Glutamatergic neuron (in vitro differentiated cells): Measurements from ENCODE around the gene COL6A5. TPM values are rescaled to one million over a fixed set of nuclear protein-coding genes. Genes with fewer than 3 reads are reported as not detected.
A peak's percentile ranks its signal among the peaks of the same experiment; 100 is the strongest.

ENCODE experiments used
- DNase-seq: peaks from one replicate; pipeline ENCODE4 v3.0.0; 2022
- H3K27ac Mint-ChIP-seq: one replicate; pipeline ENCODE4 v1.8.0; 2020; ENCODE audit warnings: mild to moderate bottlenecking, mixed read lengths, inconsistent platforms; ENCODE audit not compliant: unreplicated experiment
- H3K27me3 Mint-ChIP-seq: one replicate; pipeline ENCODE4 v1.8.0; 2020; ENCODE audit warnings: mild to moderate bottlenecking, moderate library complexity, mixed read lengths, inconsistent platforms; ENCODE audit not compliant: unreplicated experiment
- H3K36me3 Mint-ChIP-seq: one replicate; pipeline ENCODE4 v1.8.0; 2020; ENCODE audit warnings: mild to moderate bottlenecking, mixed read lengths, inconsistent platforms; ENCODE audit not compliant: unreplicated experiment
- H3K4me1 Mint-ChIP-seq: one replicate; pipeline ENCODE4 v1.8.0; 2020; ENCODE audit warnings: mild to moderate bottlenecking, low read depth, mixed read lengths, inconsistent platforms; ENCODE audit not compliant: unreplicated experiment
- H3K4me3 Mint-ChIP-seq: one replicate; pipeline ENCODE4 v1.8.0; 2020; ENCODE audit warnings: mild to moderate bottlenecking, mixed read lengths, inconsistent platforms; ENCODE audit not compliant: unreplicated experiment
- H3K9me3 Mint-ChIP-seq: one replicate; pipeline ENCODE4 v1.8.0; 2020; ENCODE audit warnings: mild to moderate bottlenecking, moderate library complexity, mixed read lengths, inconsistent platforms; ENCODE audit not compliant: unreplicated experiment
- long read RNA-seq: library from polyadenylated mRNA; unstranded; transcript quantifications from one replicate; pipeline ENCODE4 v2.0.0, GENCODE V29; 2020; ENCODE audit not compliant: unreplicated experiment
- total RNA-seq: library from RNA; stranded (reverse); fragmentation: NEBNext Ultra II Directional; extraction: Animal tissue kit (Norgen Biotek cat#: 25700); gene quantifications from one replicate; pipeline ENCODE4 v1.2.1, GENCODE V29; 2021; ENCODE audit not compliant: unreplicated experiment
- TF ChIP-seq, protein P1 (sequence below): fragments of 200-600 bp; sonication (generic); IDR thresholded peaks from one replicate; pipeline ENCODE4 v1.5.0; 2021; ENCODE audit not compliant: partially characterized antibody, unreplicated experiment

COL6A5 gene, protein sequence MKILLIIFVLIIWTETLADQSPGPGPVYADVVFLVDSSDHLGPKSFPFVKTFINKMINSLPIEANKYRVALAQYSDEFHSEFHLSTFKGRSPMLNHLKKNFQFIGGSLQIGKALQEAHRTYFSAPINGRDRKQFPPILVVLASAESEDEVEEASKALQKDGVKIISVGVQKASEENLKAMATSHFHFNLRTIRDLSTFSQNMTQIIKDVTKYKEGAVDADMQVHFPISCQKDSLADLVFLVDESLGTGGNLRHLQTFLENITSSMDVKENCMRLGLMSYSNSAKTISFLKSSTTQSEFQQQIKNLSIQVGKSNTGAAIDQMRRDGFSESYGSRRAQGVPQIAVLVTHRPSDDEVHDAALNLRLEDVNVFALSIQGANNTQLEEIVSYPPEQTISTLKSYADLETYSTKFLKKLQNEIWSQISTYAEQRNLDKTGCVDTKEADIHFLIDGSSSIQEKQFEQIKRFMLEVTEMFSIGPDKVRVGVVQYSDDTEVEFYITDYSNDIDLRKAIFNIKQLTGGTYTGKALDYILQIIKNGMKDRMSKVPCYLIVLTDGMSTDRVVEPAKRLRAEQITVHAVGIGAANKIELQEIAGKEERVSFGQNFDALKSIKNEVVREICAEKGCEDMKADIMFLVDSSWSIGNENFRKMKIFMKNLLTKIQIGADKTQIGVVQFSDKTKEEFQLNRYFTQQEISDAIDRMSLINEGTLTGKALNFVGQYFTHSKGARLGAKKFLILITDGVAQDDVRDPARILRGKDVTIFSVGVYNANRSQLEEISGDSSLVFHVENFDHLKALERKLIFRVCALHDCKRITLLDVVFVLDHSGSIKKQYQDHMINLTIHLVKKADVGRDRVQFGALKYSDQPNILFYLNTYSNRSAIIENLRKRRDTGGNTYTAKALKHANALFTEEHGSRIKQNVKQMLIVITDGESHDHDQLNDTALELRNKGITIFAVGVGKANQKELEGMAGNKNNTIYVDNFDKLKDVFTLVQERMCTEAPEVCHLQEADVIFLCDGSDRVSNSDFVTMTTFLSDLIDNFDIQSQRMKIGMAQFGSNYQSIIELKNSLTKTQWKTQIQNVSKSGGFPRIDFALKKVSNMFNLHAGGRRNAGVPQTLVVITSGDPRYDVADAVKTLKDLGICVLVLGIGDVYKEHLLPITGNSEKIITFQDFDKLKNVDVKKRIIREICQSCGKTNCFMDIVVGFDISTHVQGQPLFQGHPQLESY (N-terminal part only)
- not detected for total RNA-seq
- long read RNA-seq: 0 reads

DNA sequence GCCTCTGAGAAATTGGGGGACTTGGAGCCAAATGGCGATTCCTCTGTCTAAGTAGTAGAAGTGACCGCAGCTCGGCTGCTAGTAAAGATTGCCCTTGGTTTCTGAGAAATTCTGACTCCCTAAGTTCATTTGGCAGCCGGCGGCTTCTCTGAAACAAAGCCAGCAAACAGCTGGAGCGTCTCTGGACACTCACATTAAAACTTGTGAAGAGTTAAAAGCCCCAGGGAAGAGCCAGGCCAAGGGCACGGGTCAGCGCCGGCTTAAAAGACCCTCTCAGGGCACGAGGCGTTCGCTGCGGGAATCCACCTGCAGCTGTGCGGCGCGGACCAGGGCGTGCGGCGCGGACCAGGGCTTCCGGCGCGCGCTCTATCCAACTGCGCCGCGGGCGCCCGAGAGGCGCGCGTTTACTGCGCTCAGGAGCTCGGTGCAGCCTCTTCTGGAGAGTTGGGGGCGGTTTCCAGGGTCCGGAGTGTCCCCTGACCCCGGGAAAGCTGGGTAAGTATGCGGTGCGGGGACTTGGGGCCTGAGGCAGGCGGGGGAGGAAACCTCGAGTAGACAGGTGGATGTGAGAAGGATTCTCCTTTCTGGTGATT, at the start of gene COL6A5:
TSS of gene COL6A5 (plus strand) at position 186 of the 593 bp plus-strand sequence. CDS start 27,967 bp downstream, outside the sequence.
- H3K27ac Mint-ChIP-seq: no peak within 1 kb of the TSS
- H3K36me3 Mint-ChIP-seq: no peaks in the 10 kb centered on the region
- no peaks in the 10 kb centered on the region for H3K4me1 Mint-ChIP-seq
- peak; percentile 34 for DNase-seq
- no peaks in the 10 kb centered on the region for H3K9me3 Mint-ChIP-seq
- peaks cover 8% of the 10 kb centered on the region for H3K27me3 Mint-ChIP-seq
- TF ChIP-seq, protein P1, sequence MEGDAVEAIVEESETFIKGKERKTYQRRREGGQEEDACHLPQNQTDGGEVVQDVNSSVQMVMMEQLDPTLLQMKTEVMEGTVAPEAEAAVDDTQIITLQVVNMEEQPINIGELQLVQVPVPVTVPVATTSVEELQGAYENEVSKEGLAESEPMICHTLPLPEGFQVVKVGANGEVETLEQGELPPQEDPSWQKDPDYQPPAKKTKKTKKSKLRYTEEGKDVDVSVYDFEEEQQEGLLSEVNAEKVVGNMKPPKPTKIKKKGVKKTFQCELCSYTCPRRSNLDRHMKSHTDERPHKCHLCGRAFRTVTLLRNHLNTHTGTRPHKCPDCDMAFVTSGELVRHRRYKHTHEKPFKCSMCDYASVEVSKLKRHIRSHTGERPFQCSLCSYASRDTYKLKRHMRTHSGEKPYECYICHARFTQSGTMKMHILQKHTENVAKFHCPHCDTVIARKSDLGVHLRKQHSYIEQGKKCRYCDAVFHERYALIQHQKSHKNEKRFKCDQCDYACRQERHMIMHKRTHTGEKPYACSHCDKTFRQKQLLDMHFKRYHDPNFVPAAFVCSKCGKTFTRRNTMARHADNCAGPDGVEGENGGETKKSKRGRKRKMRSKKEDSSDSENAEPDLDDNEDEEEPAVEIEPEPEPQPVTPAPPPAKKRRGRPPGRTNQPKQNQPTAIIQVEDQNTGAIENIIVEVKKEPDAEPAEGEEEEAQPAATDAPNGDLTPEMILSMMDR: no peak
- H3K4me3 Mint-ChIP-seq: peak within 1 kb of the TSS; percentile 56

DNA sequence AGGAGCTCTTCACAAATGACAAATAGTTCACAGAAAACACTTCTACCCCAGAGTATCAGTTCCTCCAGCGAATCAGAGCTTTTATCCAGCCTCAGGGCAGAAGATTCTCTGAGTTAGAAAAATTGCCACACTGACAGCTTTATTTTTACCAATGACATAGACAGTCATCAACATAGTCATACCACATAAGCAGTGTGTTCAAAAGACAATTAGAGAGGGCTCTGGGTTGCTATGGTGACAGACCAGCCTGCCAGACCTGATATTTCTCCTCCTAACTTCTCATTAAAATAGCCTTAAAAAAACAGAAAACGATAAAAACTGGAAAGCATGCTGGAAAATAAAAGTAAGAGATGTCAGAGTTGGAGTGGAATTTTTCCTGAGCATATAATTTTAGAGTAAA, 45.9 kb upstream of the COL6A5 start:
- TF ChIP-seq, protein P1: no peak
- DNase-seq: no peak
- no peaks in the 10 kb centered on the region for H3K9me3 Mint-ChIP-seq
- H3K27ac Mint-ChIP-seq: no peak overlapping the region
- peaks cover 5% of the 10 kb centered on the region for H3K36me3 Mint-ChIP-seq
- H3K27me3 Mint-ChIP-seq: peaks cover 1% of the 10 kb centered on the region
- H3K4me1 Mint-ChIP-seq: no peaks in the 10 kb centered on the region
- H3K4me3 Mint-ChIP-seq: no peak overlapping the region

DNA sequence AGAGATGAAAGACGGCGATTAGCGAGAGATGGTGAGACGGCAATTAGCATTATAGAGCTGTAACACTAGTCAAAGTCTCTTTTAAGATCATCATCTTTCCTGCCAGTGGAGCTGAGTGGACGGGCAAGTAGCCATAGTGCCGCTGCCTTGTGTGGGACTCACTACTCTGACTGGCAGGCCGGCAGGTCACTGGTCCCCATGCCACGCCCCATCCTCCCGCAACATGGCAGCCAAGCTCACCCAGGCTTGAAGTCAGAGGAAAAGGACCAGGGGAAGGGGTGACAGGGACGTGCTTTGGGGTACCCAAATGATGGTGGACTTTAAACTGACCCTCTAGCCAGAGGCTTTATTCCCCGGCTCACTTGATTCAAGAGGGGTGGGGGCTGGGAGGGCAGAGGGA, 44.6 kb upstream of the COL6A5 start:
- no peak for DNase-seq
- H3K27ac Mint-ChIP-seq: no peak overlapping the region
- no peaks in the 10 kb centered on the region for H3K4me1 Mint-ChIP-seq
- H3K36me3 Mint-ChIP-seq: no peaks in the 10 kb centered on the region
- H3K4me3 Mint-ChIP-seq: no peak overlapping the region
- TF ChIP-seq, protein P1: no peak
- no peaks in the 10 kb centered on the region for H3K27me3 Mint-ChIP-seq
- no peaks in the 10 kb centered on the region for H3K9me3 Mint-ChIP-seq

DNA sequence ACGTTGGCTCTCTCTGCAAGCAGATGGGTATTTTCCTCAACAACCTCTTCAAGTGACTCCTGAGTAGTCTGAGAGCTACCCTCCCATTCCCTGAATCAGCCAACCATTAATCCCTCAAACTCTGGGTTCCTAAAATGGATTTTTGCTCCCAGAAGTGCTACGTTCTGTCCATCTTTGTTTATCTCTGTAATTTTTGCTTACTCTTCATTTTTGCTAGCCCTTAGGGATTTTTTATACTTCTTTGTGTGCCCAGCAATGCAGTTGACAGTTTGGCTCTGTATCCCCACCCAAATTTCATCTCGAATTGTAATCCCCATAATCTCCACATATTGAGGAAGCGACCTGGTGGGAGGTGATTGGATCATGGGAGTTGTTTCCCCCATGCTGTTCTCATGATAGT, 35.4 kb upstream of the COL6A5 start:
- no peak overlapping the region for H3K27ac Mint-ChIP-seq
- TF ChIP-seq, protein P1: no peak
- no peak for DNase-seq
- no peaks in the 10 kb centered on the region for H3K27me3 Mint-ChIP-seq
- no peaks in the 10 kb centered on the region for H3K9me3 Mint-ChIP-seq
- H3K4me3 Mint-ChIP-seq: no peak overlapping the region
- H3K4me1 Mint-ChIP-seq: no peaks in the 10 kb centered on the region
- no peaks in the 10 kb centered on the region for H3K36me3 Mint-ChIP-seq
